Stimulated activated CD8-positive, alpha-beta memory T cell treated with anti-CD3 and anti-CD28 coated beads, Interleukin-12 subunit alpha, Interleukin-12 subunit beta, amount 100 ng/mL, for 24 hours (primary cell): ENCODE data around the gene PAPSS1.

Experiments
- DNase-seq: peaks from one replicate; pipeline ENCODE4 v3.0.0-alpha.2; 2020; ENCODE audit errors: extremely low read depth

PAPSS1 gene

GRCh38 chr4:107629318-107629717 lies 90.7 kb downstream of the PAPSS1 start:
- DNase-seq = no peak

- no peak for DNase-seq
Measured at GRCh38 chr4:107625391-107625902, 94.6 kb downstream of the PAPSS1 start.

DNA sequence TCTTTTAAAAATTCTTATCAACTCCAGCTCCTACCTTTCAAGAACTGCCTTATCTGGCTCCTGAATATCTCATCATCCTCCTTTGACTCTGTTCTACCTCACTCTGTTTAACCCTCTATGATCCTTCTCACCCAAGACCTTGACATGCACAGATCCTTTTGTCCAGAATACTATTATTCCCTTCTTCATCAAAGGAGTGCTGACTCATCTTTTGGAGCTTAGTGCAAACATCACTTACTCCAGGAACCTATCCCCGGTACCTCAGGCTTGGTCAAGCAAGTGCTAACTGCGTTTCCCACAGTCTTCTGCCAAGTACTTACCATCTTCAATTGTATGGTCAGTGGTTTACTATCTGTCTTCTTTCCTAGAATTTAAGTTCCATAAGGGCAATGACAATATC lies 96.0 kb downstream of the PAPSS1 start:
- DNase-seq = no peak

- DNase-seq = no peak
Measured at GRCh38 chr4:107622006-107622405, 98.0 kb downstream of the PAPSS1 start.

- DNase-seq = no peak
Measured at GRCh38 chr4:107619731-107620130, 100.3 kb downstream of the PAPSS1 start.

DNA sequence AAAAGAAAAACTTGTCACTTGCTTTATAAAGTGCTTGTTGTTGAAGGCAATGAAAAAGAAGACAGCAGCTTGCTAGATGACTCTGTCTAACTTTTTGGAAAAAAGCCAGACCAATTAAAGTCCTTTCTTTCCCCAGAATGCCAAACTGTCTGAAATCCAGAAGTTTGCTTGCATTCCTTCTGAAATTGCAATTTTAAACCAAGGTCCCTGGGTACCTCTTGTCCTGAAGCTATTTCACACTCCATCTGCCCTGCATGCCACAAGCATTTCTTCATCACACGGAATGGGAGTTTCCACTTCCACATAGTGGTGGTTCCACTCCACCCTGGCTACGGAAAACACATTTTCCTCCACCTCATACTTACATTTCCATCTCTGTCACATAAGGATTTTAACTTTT lies 101.0 kb downstream of the PAPSS1 start:
- DNase-seq = no peak

GRCh38 chr4:107618656-107619055 lies 101.4 kb downstream of the PAPSS1 start:
- DNase-seq = no peak

DNA sequence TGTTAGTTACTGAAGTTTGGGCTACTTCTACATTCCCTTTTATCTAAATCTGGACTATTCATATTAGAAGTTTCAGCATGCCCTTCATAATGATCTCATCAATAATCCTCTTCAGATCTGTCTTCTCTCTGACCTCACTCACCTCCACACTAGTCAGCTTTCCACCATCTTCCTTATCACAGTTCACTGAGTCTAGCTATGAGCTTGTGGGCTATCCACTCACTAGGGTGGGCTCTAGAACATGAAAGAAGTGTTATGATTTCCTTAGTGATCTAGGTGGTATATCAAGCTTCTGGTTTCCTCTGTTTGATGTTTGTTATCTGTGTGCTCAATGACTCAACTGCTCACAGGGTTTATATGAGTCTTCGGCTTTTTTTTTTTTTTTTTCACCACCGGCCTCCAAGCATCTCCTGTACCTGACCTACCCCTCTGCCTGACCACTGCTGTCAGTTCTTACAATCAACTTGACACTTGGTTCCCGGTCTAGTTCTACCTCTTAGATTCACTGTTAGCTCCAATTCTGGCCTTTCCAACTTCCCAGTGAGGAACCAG lies 103.1 kb downstream of the PAPSS1 start:
- DNase-seq = no peak

DNA sequence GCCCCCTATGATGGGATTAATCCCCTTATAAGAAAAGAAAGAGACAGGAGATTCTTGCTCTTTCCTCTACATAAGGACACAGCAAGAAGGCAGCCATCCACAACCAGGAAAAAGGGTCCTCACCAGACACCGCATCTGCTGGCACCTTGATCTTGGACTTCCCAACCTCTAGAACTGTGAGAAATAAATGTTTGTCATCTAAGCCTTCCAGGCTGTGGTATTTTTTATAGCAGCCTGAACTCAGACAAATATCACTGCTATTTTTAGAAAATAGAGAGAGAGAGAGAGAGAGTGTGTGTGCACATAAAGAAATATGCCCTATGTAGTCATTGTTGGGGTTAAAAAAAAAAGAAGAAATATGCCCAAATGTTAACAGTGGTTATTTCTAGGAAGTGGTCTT lies 104.2 kb downstream of the PAPSS1 start:
- no peak for DNase-seq

DNA sequence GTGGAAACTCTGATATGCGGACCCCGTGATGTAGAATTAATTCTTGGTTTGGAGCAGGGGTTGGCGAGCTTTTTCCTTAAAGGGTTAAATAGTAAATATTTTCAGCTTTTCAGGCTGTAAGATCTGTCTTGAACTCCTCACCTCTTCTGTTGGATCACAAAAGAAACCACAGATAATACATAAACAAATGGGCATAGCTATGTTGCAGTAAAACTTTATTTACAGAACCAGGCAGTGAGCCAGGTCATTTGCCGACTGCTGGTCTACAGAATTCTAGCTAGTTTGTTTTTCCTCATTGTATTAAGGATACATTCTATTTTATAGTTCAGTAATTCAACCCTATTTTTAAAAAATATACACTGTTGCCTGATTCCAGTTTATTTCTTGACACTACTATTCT lies 116.6 kb downstream of the PAPSS1 start:
- no peak for DNase-seq

GRCh38 chr4:107600983-107601382 lies 119.1 kb downstream of the PAPSS1 start:
- no peak for DNase-seq

GRCh38 chr4:107600436-107600835 lies 119.6 kb downstream of the PAPSS1 start:
- DNase-seq = no peak

DNA sequence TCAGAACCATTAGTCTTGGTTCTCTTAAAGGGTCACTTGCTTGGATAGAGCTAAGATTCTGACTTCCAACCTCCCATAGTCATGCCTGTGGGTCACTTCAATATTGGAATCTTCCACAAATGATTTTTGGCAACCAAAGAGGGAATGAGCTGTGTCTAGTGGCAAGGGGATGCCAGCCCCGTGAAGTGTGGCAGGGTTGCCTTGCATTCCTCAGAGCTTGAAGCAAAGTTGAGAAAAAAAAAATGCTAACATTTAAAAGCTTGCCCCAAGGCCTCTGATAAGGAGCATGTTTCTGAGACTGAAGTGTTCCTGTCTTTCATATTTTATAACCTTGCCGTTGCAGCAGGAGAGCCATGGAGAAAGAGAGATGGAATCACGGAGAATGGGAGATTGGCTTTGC lies 120.2 kb downstream of the PAPSS1 start:
- no peak for DNase-seq

DNA sequence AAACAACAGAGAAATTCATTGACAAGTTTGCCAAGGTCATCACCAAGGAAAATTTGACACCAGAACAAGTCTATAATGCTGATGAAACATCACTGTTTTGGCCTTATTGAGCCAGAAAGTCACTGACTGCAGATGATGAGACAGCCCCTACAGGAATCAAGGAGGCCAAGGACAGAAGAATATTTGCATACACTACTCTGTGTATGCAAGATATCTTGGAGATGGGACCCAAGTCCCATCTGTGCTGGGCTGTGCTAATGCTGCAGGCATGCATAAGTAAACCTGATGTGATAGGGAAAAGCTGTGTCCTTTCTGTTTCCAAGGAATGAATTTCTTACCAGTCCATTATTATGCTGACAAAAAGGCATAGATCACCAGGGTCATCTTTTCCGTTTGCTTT lies 126.8 kb downstream of the PAPSS1 start:
- DNase-seq = no peak

DNA sequence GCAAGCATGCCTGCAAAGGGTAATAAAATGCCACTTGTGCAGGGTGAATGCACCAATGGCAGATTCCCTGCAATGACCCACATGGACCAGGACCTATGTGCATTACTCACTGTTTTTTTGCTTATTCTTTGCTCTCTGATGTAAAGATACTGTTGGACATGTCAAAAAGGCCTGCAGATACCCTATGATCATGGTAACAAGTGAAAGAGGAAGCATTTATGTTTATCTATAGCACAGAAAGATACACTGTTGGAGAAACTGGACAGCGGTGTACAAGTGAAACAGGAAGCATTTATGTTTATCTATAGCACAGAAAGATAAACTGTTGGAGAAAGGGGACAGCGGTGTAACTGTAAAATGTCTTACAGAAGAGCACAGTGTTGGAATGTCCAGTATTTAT lies 127.5 kb downstream of the PAPSS1 start:
- DNase-seq = no peak

- no peak for DNase-seq
Measured at GRCh38 chr4:107589269-107589668, 130.8 kb downstream of the PAPSS1 start.

- no peak for DNase-seq
Measured at GRCh38 chr4:107586371-107586770, 133.7 kb downstream of the PAPSS1 start.

GRCh38 chr4:107579099-107579498 lies 140.9 kb downstream of the PAPSS1 start:
- no peak for DNase-seq

DNA sequence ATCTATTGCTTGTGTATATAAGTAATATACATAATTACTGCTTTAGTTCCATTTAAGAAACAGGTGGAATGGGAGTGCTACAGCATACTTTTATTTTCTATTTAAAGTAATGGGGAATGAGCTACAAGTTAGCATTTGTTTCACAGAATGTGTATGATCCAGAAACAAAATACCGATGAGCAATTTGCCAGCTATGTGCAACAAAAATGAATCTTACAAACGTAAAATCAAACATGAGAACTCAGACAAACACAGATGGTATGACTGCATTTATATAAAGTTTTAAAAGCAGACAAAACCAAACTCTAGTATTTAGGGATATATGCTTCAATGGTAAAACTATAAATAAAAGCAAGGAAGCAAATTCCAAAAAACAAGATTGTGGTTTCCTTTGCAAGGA lies 141.7 kb downstream of the PAPSS1 start:
- no peak for DNase-seq

- no peak for DNase-seq
Measured at GRCh38 chr4:107577743-107578142, 142.3 kb downstream of the PAPSS1 start.

DNA sequence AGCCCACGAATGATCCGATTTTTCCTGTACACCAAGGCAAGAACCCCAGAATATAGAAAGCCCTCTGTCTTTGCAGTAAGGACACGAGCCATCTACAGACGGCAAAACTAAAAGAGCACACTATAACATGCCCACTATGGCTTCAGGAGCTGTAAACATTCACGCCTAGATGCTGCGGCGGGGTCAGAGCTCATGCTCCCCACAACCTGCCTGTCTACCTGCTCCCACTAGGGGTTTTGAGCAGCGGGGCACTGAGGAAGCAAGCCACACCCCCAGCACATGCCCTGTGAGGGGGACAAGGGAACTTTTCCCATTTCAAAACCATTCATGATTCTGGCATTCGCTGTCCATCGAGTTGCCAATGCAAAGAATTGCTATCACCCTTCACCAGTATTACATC lies 144.8 kb downstream of the PAPSS1 start:
- no peak for DNase-seq

- no peak for DNase-seq
Measured at GRCh38 chr4:107572281-107572680, 147.8 kb downstream of the PAPSS1 start.

DNA sequence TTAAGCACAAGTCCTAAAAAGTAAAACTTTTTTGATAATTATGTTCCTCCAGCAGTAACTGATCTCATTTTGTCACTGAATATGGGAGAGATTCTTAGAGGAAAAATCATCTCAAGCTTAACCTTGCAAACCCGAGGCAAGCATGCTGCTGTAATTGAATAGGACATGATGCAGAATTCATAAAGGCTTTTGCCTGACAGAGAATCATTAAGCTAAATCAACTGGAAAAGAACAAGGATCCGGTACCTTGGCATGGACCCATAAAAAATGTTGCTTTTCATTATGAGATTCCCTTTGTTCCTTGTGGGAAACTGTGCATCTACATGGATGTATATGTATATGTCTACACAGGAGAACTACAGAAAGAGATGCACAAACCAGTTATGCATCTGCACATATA lies 149.1 kb downstream of the PAPSS1 start:
- no peak for DNase-seq

GRCh38 chr4:107564326-107564725 lies 155.7 kb downstream of the PAPSS1 start:
- no peak for DNase-seq
